CD14-positive monocyte (primary cell): ENCODE measurements around the gene FBXL2. TPM values are rescaled to one million over a fixed set of nuclear protein-coding genes. Genes with fewer than 3 reads are reported as not detected.

Experiments used
- DNase-seq, 3 donors: peaks; one replicate each; pipeline ENCODE4 v3.0.0-alpha.2; 2011 to 2022
- H2AFZ ChIP-seq: 2 replicates; pipeline ENCODE4 v1.6.0; 2012; ENCODE audit warnings: mild to moderate bottlenecking, low read depth, low read length, inconsistent platforms; ENCODE audit not compliant: insufficient read depth, poor library complexity, severe bottlenecking
- H3K27ac ChIP-seq, 2 donors: 1 replicate in 1 of 2; 2 replicates in 1 of 2; pipeline ENCODE4 v1.5.1; 2012 to 2013; ENCODE audit warnings: low read length in 2 of 2, control low read depth in 1 of 2, inconsistent platforms in 1 of 2, low read depth in 1 of 2, mild to moderate bottlenecking in 1 of 2
- H3K27me3 ChIP-seq, 2 donors: one replicate each; pipeline versions ENCODE4 v1.6.0 to v1.6.1; 2011 to 2013; ENCODE audit warnings: low read length in 2 of 2; ENCODE audit not compliant: control insufficient read depth in 2 of 2, insufficient read depth in 2 of 2
- H3K36me3 ChIP-seq, 2 donors: replicated peaks in 1 of 2; 1 replicate in 1 of 2; 2 replicates in 1 of 2; pipeline versions ENCODE4 v1.5.1 to v1.6.1; 2012 to 2013; ENCODE audit warnings: low read length in 2 of 2, control low read depth in 1 of 2, inconsistent platforms in 1 of 2, mild to moderate bottlenecking in 1 of 2; ENCODE audit not compliant: insufficient read depth in 2 of 2, control insufficient read depth in 1 of 2
- H3K4me1 ChIP-seq, 2 donors: 1 replicate in 1 of 2; 2 replicates in 1 of 2; pipeline versions ENCODE4 v1.5.1 to v1.6.1; 2012 to 2013; ENCODE audit warnings: low read length in 2 of 2, control low read depth in 1 of 2, inconsistent platforms in 1 of 2, mild to moderate bottlenecking in 1 of 2, moderate library complexity in 1 of 2; ENCODE audit not compliant: insufficient read depth in 2 of 2, control insufficient read depth in 1 of 2
- H3K4me2 ChIP-seq: replicated peaks from 2 replicates; pipeline ENCODE3; 2012; ENCODE audit warnings: low read length, moderate library complexity, mild to moderate bottlenecking; ENCODE audit not compliant: poor library complexity, severe bottlenecking; ENCODE audit errors: extremely low read depth
- H3K4me3 ChIP-seq, 3 experiments: fragments of 200-600 bp in 1 of 3; sonication (generic) in 1 of 3; replicated peaks in 1 of 3; 1 replicate in 2 of 3; 2 replicates in 1 of 3; pipeline ENCODE4 v1.5.1; 2011 to 2013; ENCODE audit warnings: low read length in 3 of 3, mild to moderate bottlenecking in 3 of 3, control low read depth in 2 of 3, low read depth in 2 of 3, inconsistent platforms in 1 of 3, moderate library complexity in 1 of 3
- H3K79me2 ChIP-seq: 2 replicates; pipeline ENCODE4 v1.6.0; 2012; ENCODE audit warnings: mild to moderate bottlenecking, control low read depth, inconsistent platforms, low read length, moderate library complexity; ENCODE audit not compliant: insufficient read depth
- H3K9ac ChIP-seq: 2 replicates; pipeline ENCODE4 v1.6.0; 2017; ENCODE audit warnings: low read length, mild to moderate bottlenecking; ENCODE audit not compliant: insufficient read depth, poor library complexity, severe bottlenecking
- H3K9me3 ChIP-seq, 2 donors: replicated peaks in 1 of 2; 1 replicate in 1 of 2; 2 replicates in 1 of 2; pipeline versions ENCODE4 v1.5.1 to v1.6.1; 2012 to 2013; ENCODE audit warnings: low read length in 2 of 2, control low read depth in 1 of 2; ENCODE audit not compliant: control insufficient read depth in 1 of 2, insufficient read depth in 1 of 2
- H4K20me1 ChIP-seq: 2 replicates; pipeline ENCODE4 v1.6.0; 2012; ENCODE audit warnings: mild to moderate bottlenecking, low read length, control low read depth, moderate library complexity; ENCODE audit not compliant: insufficient read depth
- H3K27ac Mint-ChIP-seq, 7 donors: one replicate each; pipeline ENCODE4 v1.8.0; 2020; ENCODE audit warnings: mild to moderate bottlenecking in 7 of 7, mixed read lengths in 7 of 7, moderate library complexity in 6 of 7, inconsistent platforms in 2 of 7
- H3K27me3 Mint-ChIP-seq, 3 donors: one replicate each; pipeline ENCODE4 v1.8.0; 2021 to 2022; ENCODE audit warnings: low read depth in 3 of 3, mild to moderate bottlenecking in 3 of 3, mixed read lengths in 3 of 3, moderate library complexity in 3 of 3, inconsistent platforms in 1 of 3
- H3K36me3 Mint-ChIP-seq, 2 donors: one replicate each; pipeline ENCODE4 v1.8.0; 2020; ENCODE audit warnings: mixed read lengths in 2 of 2, inconsistent platforms in 1 of 2, mild to moderate bottlenecking in 1 of 2
- H3K4me1 Mint-ChIP-seq: one replicate; pipeline ENCODE4 v1.8.0; 2020; ENCODE audit warnings: mild to moderate bottlenecking, mixed read lengths
- H3K4me3 Mint-ChIP-seq, 2 donors: one replicate each; pipeline ENCODE4 v1.8.0; 2020; ENCODE audit warnings: mild to moderate bottlenecking in 2 of 2, mixed read lengths in 2 of 2, moderate library complexity in 1 of 2
- H3K9me3 Mint-ChIP-seq, 7 donors: one replicate each; pipeline ENCODE4 v1.8.0; 2020 to 2022; ENCODE audit warnings: mixed read lengths in 7 of 7, mild to moderate bottlenecking in 6 of 7, moderate library complexity in 6 of 7, inconsistent platforms in 2 of 7
- WGBS: methylation state at CpG from one replicate; pipeline ENCODE4 v1.1.5; 2013; ENCODE audit warnings: missing lambda C conversion rate; ENCODE audit not compliant: insufficient coverage; 5-methylcytosine and 5-hydroxymethylcytosine counted together
- intact Hi-C, 2 donors: fragments of 100-400 bp; cut with micrococcal nuclease; formaldehyde crosslinking; loops; one replicate each; pipeline versions ENCODE4 v1.15.0 to v1.15.1; 2023
- polyA plus RNA-seq, 3 donors: library from polyadenylated mRNA; depleted of rRNA in 1 of 3; unstranded in 2 of 3; stranded (reverse) in 1 of 3; fragments of 300-500 nt in 2 of 3; fragments of >200 nt in 1 of 3; fragmentation: Illumina TruSeq in 2 of 3; gene quantifications; 1 replicate in 2 of 3; 2 replicates in 1 of 3; pipeline ENCODE4 v1.2.3, GENCODE V29; 2012 to 2021
- TF ChIP-seq, protein P1 (sequence below): fragments of 200-600 bp; IDR thresholded peaks from one replicate; pipeline ENCODE4 v1.8.0; 2022; ENCODE audit warnings: antibody characterized with exemption, mild to moderate bottlenecking

Gene FBXL2
- polyA plus RNA-seq, 3 donors = not detected

DNA sequence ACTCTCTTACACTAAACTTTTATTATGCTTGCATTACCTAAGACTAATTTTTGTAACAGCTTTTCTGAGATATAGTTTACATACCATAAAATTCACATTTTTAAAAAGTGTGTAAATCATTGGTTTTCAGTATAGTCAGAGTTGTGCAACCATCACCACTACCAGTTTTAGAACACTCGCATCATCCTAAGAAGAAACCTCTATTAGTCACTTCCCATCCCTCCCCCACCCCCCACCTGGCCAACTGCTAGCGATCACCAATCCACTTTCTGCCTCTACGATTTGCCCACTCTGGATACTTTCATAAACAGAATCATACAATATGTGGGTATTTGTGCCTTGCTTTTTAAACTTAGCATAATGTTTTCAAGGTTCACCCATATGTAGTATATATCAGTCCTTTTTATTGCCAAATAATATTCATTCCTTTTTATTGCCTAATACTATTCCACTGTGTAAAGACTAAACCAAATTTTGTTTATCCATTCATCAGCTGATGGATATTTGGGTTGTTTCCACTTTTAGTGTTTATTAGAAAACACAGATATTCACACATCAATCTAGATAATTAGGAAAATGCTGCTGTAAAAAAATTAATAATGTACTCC lies 139.9 kb downstream of the FBXL2 start:
- Histone ChIP-seq H3K79me2 (peaks cover 92% of the 10 kb centered on the region), H2AFZ (no peak overlapping the region), H3K9me3 (no peaks in the 10 kb centered on the region), H3K4me3 (peak overlapping the region in 1 of 3 experiments; percentile 45), H3K4me1 (peaks cover 32 to 42% of the 10 kb centered on the region in 2 donors), H3K27me3 (no peaks in the 10 kb centered on the region), H3K9ac (no peak overlapping the region), H3K4me2 (peak overlapping the region; percentile 41), H4K20me1 (no peaks in the 10 kb centered on the region), H3K36me3 (peaks cover 26 to 46% of the 10 kb centered on the region in 2 donors), H3K27ac (peak overlapping the region in 1 of 2 donors; percentile 52)
- TF ChIP-seq, protein P1, sequence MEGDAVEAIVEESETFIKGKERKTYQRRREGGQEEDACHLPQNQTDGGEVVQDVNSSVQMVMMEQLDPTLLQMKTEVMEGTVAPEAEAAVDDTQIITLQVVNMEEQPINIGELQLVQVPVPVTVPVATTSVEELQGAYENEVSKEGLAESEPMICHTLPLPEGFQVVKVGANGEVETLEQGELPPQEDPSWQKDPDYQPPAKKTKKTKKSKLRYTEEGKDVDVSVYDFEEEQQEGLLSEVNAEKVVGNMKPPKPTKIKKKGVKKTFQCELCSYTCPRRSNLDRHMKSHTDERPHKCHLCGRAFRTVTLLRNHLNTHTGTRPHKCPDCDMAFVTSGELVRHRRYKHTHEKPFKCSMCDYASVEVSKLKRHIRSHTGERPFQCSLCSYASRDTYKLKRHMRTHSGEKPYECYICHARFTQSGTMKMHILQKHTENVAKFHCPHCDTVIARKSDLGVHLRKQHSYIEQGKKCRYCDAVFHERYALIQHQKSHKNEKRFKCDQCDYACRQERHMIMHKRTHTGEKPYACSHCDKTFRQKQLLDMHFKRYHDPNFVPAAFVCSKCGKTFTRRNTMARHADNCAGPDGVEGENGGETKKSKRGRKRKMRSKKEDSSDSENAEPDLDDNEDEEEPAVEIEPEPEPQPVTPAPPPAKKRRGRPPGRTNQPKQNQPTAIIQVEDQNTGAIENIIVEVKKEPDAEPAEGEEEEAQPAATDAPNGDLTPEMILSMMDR = no peak
- intact Hi-C loops = no loop called here
- peak overlapping the region in 1 of 2 donors; percentile 42 for H3K4me3 Mint-ChIP-seq
- H3K36me3 Mint-ChIP-seq = peaks cover 57 to 62% of the 10 kb centered on the region in 2 donors
- DNase-seq = peak; percentile 52 to 74 (median 69)
- no CpG with 5 or more reads among the region's 3 CpGs for WGBS
- no peaks in the 10 kb centered on the region for H3K9me3 Mint-ChIP-seq
- peaks cover 43% of the 10 kb centered on the region for H3K4me1 Mint-ChIP-seq
- H3K27me3 Mint-ChIP-seq = peaks cover 0 to 2% (median 0%) of the 10 kb centered on the region in 3 donors
- peak overlapping the region; percentile 78 to 90 (median 88) for H3K27ac Mint-ChIP-seq

GRCh38 chr3:33419948-33420347 lies 142.7 kb downstream of the FBXL2 start:
- H3K4me2 ChIP-seq = peak overlapping the region; percentile 52
- H3K4me3 Mint-ChIP-seq = peak overlapping the region; percentile 53 to 76

More at GRCh38 chr3:33419948-33420347, 142.7 kb downstream of the FBXL2 start:
- H3K9me3 Mint-ChIP-seq = no peaks in the 10 kb centered on the region
- Histone ChIP-seq H3K9ac (peak overlapping the region; percentile 1), H3K4me3 (peak overlapping the region in 1 of 3 experiments; percentile 49), H3K9me3 (no peaks in the 10 kb centered on the region), H4K20me1 (peaks cover 6% of the 10 kb centered on the region), H3K27me3 (no peaks in the 10 kb centered on the region), H2AFZ (no peak overlapping the region), H3K4me1 (peaks cover 37 to 50% of the 10 kb centered on the region in 2 donors), H3K36me3 (peaks cover 15 to 40% of the 10 kb centered on the region in 2 donors), H3K79me2 (peaks cover 95% of the 10 kb centered on the region), H3K27ac (peak overlapping the region; percentile 66 to 82)
- TF ChIP-seq, protein P1 = no peak
- peak in 1 of 3 donors; percentile 30 for DNase-seq
- no CpG with 5 or more reads among the region's 1 CpG for WGBS
- H3K27ac Mint-ChIP-seq = peak overlapping the region; percentile 83 to 94 (median 94)
- H3K27me3 Mint-ChIP-seq = no peaks in the 10 kb centered on the region
- peaks cover 48% of the 10 kb centered on the region for H3K4me1 Mint-ChIP-seq
- H3K36me3 Mint-ChIP-seq = peaks cover 53 to 63% of the 10 kb centered on the region in 2 donors
- intact Hi-C loops = loop anchor here in 1 of 2 donors (2.0 kb wide), 1 partner anchor 17 kb away; no protein-coding TSS in a partner anchor
